ENCODE results near the gene PIP5K1A. TPM values are rescaled to one million over a fixed set of nuclear protein-coding genes. Genes with fewer than 3 reads are reported as not detected.

Gene PIP5K1A
- total and polyA plus RNA-seq, 9 of the 15 experiments (the other 6 are each of a cell fraction or from before 2014, with no cell fraction given) = 1.9 to 42.4 (median 18.8) TPM

GRCh38 chr1:151193304-151193703, 5.0 kb upstream of the PIP5K1A start:
- intact Hi-C loops (cut with micrococcal nuclease) (loop anchor here (5.0 to 10.0 kb wide), 2 partner anchors 191 to 544 kb away; no protein-coding TSS in a partner anchor), in situ Hi-C loops (cut with MboI) (no loop called here)
- Histone ChIP-seq H4K20me1 (replicated peaks; ENCODE audit: control insufficient read depth, insufficient read depth, low read length) (no peaks in the 10 kb centered on the region), H2AFZ (ENCODE audit: low read depth, low read length) (no peak overlapping the region), H3K4me1 (replicated peaks in 1 of 2; ENCODE audit: control insufficient read depth in 2 of 2, insufficient read depth in 2 of 2, low read length in 2 of 2) (peaks cover 15% of the 10 kb centered on the region in 2 experiments; a peak in 4 of 5 replicates), H3K9me1 (ENCODE audit: control insufficient read depth, insufficient read depth, low read length) (no peaks in the 10 kb centered on the region), H3K4me3 (no peak overlapping the region), H3K27me3 (ENCODE audit: control insufficient read depth in 2 of 2, insufficient read depth in 2 of 2, low read length in 2 of 2) (no peaks in the 10 kb centered on the region), H3K79me2 (ENCODE audit: control insufficient read depth, insufficient read depth, low read length) (peaks cover 17% of the 10 kb centered on the region), H3K4me2 (ENCODE audit: insufficient read depth, low read length) (no peak overlapping the region), H3K27ac (ENCODE audit: extremely low read depth, low read depth, low read length) (no peak overlapping the region), H3K36me3 (ENCODE audit: control insufficient read depth, insufficient read depth, low read length) (no peaks in the 10 kb centered on the region), H3K9ac (ENCODE audit: insufficient read depth in 1 of 2, low read depth in 2 of 2, low read length in 2 of 2) (no peak overlapping the region), H3K9me3 (replicated peaks; ENCODE audit: control insufficient read depth, insufficient read depth, low read depth, low read length) (no peaks in the 10 kb centered on the region)
- FAIRE-seq (no peak), ATAC-seq (no peak), DNase-seq (ENCODE audit: extremely low read depth in 1 of 4, low spot score in 3 of 4) (no peak)
- CTCF ChIA-PET (ENCODE audit: low intra/inter-chr PET ratio) = no interaction called here
- BruUV-seq (replicated peaks) = no TSS peak
- POLR2A ChIA-PET = interaction anchor here (0.6 kb wide), 1 partner anchor 311 kb away, joined by 3 read pairs; no protein-coding TSS in a partner anchor
- WGBS (ENCODE audit: insufficient coverage, low coverage, missing lambda C conversion rate) = 28% methylated on average over 6 of the region's 6 CpGs
- TF ChIP-seq ZFP91 (CRISPR knock-in tag; IDR thresholded peaks at IDR 0.05) (no peak), ZKSCAN3 (CRISPR knock-in tag; IDR thresholded peaks at IDR 0.05) (no peak), NFIC (IDR thresholded peaks at IDR 0.05) (peak; percentile 78), BCOR (IDR thresholded peaks at IDR 0.05) (peak; percentile 88), XRCC5 (IDR thresholded peaks at IDR 0.05; ENCODE audit: low read depth, low read length) (no peak), KDM1A (IDR thresholded peaks at IDR 0.05) (peak; percentile 50 to 69; a peak in 3 of 4 replicates), HNRNPK (IDR thresholded peaks at IDR 0.05; ENCODE audit: low read depth, low read length, poor library complexity, severe bottlenecking) (no peak), ADNP (tag; IDR thresholded peaks at IDR 0.05) (peak; percentile 86), GABPA (tag; conservative IDR thresholded peaks at IDR 0.05; ENCODE audit: low read depth) (no peak), IRF9 (tag; IDR thresholded peaks at IDR 0.05) (no peak), TSHZ1 (CRISPR knock-in tag; IDR thresholded peaks at IDR 0.05) (no peak), RBM25 (IDR thresholded peaks at IDR 0.05; ENCODE audit: low read depth, low read length, severe bottlenecking) (peak; percentile 94), RCOR1 (IDR thresholded peaks at IDR 0.05; ENCODE audit: borderline replicate concordance in 1 of 2, low read depth in 2 of 2, low read length in 2 of 2) (0 out of 4 replicates have a peak, but pooled peaks of 1 of the 2 experiments have one; percentile 11), RBM17 (IDR thresholded peaks at IDR 0.05; ENCODE audit: borderline replicate concordance, low read depth, low read length) (no peak), ZBTB43 (CRISPR knock-in tag; IDR thresholded peaks at IDR 0.05) (no peak)

Data from K562 (cell line).